ELR (cell line): ENCODE measurements around the gene RBKS.

Experiments
- DNase-seq: peaks from one replicate; pipeline ENCODE4 v3.0.0-alpha.2; 2015; ENCODE audit warnings: low read depth

The RBKS gene

GRCh38 chr2:27830656-27831055 lies 59.5 kb downstream of the RBKS start:
- DNase-seq = no peak

- DNase-seq = no peak
These were observed 60.4 kb downstream of the RBKS start for GRCh38 chr2:27829791-27830190.

- no peak for DNase-seq
These were observed 61.9 kb downstream of the RBKS start for GRCh38 chr2:27828305-27828704.

- DNase-seq = no peak
These were observed 65.8 kb downstream of the RBKS start for GRCh38 chr2:27824401-27824800.

- DNase-seq = no peak
These were observed 66.6 kb downstream of the RBKS start for GRCh38 chr2:27823569-27823968.

- DNase-seq = no peak
These were observed 67.1 kb downstream of the RBKS start for GRCh38 chr2:27823135-27823534.

GRCh38 chr2:27822049-27822448 lies 68.1 kb downstream of the RBKS start:
- no peak for DNase-seq

GRCh38 chr2:27815860-27816438 lies 74.2 kb downstream of the RBKS start:
- DNase-seq = no peak

GRCh38 chr2:27814758-27815157 lies 75.4 kb downstream of the RBKS start:
- no peak for DNase-seq

- no peak for DNase-seq
These were observed 78.4 kb downstream of the RBKS start for GRCh38 chr2:27811768-27812167.

GRCh38 chr2:27810455-27810854 lies 79.7 kb downstream of the RBKS start:
- no peak for DNase-seq

- peak; percentile 88 for DNase-seq
These were observed 80.4 kb downstream of the RBKS start for GRCh38 chr2:27809761-27810241.

- no peak for DNase-seq
These were observed 81.2 kb downstream of the RBKS start for GRCh38 chr2:27808984-27809383.

- DNase-seq = no peak
These were observed 81.8 kb downstream of the RBKS start for GRCh38 chr2:27808418-27808817.

GRCh38 chr2:27807476-27807875 lies 82.7 kb downstream of the RBKS start:
- peak; percentile 48 for DNase-seq

- DNase-seq = no peak
These were observed 83.7 kb downstream of the RBKS start for GRCh38 chr2:27806311-27807059.

GRCh38 chr2:27805180-27805579 lies 85.0 kb downstream of the RBKS start:
- no peak for DNase-seq

GRCh38 chr2:27804146-27804545 lies 86.0 kb downstream of the RBKS start:
- no peak for DNase-seq

- no peak for DNase-seq
These were observed 87.1 kb downstream of the RBKS start for GRCh38 chr2:27803046-27803445.

- DNase-seq = no peak
These were observed 87.6 kb downstream of the RBKS start for GRCh38 chr2:27802547-27802946.

GRCh38 chr2:27800856-27801255 lies 89.3 kb downstream of the RBKS start:
- DNase-seq = no peak

GRCh38 chr2:27799646-27800010 lies 90.6 kb downstream of the RBKS start:
- DNase-seq = no peak

- DNase-seq = peak; percentile 100
These were observed 91.1 kb downstream of the RBKS start for GRCh38 chr2:27798948-27799645.
